HG03521 (cell line): ENCODE data around the gene TNIP3.
"Not testable (repeated sequence)": the region's sequence is repeated elsewhere in the genome, so short reads cannot be mapped to it uniquely, and the experiment has no call there.

ENCODE experiments used
- ATAC-seq: cut with Tn5 transposase; IDR thresholded peaks from one replicate; pipeline ENCODE4 v1.9.1; 2021; ENCODE audit warnings: mild to moderate bottlenecking, moderate library complexity; ENCODE audit not compliant: unreplicated experiment

Gene TNIP3

GRCh38 chr4:121180558-121180957 lies 16.4 kb upstream of the TNIP3 start:
- ATAC-seq, result no peak

DNA sequence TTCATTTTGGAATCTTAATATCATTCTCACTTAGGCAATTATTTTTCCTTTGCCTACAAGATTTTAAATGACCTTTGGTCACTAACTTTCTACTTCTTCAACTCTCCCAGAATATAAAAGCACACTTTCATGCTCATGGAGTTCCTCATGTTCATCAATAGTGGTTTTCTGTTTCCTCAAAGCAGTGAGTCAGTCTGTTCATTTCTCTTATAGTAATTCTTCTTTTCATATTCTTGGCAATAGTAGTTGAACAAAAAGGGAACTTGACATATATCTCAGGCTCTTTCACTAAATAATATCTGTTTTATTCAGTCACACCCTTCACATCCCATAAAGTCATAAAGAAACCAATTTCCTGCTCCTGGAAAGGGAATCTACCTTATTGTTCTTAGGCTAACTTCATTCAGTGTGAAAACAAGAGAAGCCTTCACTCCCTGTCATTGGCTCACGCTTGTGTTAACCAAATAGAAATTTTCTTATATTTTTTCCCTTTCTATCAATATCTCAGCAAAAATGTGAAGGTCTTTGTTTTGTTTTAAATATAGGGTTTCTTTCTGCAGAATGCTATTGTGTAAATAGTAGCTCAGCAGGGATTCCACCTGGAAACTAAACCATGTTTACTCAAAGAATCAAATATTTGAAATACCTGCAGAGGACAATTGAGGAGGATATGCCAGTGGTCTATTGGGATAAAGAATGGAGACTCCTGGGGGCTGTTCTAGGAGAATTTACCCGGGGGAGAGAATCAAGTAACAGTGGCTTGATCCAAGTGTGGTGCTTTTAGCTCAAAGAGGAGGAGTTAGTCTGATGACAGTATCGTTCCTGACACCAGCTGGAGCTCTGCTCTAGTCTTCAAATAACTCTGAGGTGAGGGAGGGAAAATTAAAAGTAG lies 13.4 kb upstream of the TNIP3 start:
- no peak for ATAC-seq

DNA sequence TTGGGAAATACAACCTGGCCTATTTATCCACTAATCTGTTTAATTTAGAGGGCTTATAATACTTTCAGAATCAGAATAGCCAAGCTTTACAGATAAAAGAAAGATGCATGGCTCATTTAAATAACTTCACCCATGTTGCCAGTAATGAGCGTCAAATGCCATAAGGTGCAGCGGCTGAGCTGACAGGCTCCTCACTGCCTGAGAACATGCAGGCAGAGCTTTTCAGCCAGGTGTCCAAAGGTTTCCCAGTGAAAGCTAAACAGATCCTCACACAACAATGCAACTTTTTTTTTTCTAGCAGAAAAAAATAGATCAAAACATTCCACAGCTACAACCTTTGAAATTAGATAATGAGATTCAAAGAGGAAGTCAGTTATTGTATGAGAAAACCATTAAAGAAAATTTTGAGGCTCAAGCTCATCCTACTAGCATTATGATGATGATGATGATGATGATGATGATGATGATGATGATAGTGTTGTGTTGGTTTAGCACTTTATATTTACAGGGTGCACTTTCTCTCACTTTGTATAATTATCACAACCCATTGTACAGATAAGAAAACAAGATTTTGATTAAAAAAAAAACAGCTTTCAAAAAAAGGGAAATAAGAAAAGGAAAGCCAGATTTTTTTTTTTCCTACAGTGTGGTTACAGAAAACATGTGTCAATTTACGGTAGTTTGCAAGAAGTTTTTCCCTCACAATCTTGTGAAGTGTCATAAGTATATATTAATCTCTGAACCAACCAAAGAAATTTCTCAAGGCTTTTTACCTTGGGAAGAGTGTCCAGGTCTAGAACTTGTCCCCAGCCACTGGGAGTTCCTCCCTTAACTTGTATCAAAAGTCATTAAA lies 12.2 kb upstream of the TNIP3 start:
- ATAC-seq, result no peak

DNA sequence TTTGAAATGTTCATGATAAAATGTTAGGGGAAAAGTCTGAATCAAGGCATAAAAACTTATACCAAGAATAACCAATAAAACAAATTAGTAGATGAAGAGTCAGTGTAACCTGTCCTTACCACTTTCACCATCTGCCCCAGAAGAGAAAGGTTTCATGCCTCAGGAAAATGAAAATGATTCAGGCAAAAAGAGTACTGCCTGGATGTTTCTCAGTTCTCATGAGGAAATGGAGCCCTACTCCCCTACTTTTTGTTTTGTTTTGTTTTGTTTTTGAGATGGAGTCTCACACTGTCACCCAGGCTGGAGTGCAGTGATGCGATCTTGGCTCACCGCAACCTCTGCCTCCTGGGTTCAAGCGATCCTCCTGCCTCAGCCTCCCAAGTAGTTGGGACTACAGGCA lies 7.4 kb upstream of the TNIP3 start:
- not testable (repeated sequence) for ATAC-seq

DNA sequence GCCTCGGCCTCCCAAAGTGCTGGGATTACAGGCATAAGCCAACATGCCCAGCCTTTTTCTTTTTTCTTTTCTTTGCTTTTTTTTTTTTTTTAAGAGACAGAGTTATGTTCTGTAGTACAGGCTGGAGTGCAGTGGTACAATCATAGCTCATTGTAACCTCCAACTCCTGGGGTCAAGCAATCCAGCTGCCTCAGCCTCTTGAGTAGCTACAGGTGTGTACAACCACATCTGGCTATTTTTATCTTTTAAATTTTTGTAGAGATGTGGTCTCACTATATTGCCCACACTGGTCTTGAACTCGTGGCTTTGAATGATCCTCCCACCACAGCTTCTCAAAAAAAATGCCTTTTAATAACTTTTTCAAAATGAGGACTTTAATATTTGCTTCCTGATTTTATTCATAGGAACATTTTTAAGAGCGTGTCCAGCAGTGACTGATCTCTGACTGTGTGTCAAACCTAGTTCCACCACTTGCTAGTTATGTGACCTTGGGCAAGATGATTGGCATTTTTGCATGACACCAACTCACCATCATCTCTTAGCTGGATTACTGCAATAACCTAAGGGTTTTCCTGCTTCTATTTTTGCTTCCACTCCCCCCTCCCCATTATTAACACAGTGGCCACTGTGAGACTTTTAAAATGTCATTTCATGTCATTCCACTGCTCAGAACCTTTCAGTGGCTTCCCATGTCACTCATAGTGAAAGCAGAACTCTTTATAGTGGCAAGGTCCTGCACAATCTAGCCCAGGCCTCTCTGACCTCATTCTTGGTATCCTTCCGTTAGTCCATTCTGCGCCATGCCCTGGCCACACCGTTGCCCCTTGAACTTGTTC lies 4.5 kb upstream of the TNIP3 start:
- ATAC-seq, result peak; percentile 89

- ATAC-seq, result no peak
Observed at GRCh38 chr4:121166976-121167375, 2.9 kb upstream of the TNIP3 start.

- ATAC-seq, result no peak
Observed at GRCh38 chr4:121165206-121165605, 1.1 kb upstream of the TNIP3 start.

DNA sequence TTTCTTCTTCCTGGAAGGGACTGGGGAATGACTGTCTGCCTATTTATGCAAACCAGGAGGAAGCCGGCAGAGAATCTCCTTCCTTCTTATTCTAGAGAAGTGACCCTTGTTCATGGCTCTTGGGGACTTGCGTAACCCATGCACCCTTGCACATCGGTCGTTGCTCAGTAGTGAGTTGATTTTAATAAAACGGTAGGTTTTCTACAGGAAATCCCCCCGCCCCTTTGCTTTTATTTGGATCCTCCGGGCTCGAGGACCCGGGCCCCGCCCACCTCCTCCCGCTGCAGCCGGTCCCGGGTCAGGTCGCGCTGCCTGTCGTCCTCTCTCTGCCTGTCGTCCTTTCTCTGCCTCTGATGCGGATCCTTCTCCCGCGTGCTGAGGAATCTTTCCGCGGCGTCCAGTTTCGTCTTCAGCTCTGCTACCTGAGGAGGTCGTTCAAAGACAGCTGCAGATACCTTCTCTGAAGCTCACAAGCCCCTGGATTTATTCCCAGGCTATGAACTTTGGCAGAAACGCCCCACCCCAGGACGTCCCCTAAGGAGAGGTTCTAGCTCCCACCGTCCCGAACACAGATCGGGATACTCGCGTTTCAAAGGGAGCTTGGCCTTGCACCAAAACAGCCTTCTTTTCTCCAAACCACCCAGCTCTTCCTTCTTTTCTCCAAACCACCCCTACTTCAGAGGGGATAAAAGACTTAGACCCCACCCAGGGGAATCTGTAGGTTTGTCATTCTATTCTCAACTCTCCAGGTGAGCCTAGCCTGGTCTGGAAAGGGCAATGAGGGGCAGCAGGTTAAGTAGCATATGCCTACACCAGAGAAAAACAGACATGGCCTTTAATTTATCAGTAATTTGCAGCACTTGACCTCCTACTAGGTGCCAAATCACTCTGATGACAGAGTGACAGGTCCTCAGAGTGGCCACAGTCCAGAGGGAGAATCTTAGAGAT lies 7.0 kb downstream of the TNIP3 start:
- no peak for ATAC-seq

GRCh38 chr4:121155893-121156292 lies 8.2 kb downstream of the TNIP3 start:
- ATAC-seq, result no peak

GRCh38 chr4:121154103-121154515 lies 10.0 kb downstream of the TNIP3 start:
- ATAC-seq, result no peak

- ATAC-seq, result no peak
Observed at GRCh38 chr4:121151942-121152341, 12.2 kb downstream of the TNIP3 start.

DNA sequence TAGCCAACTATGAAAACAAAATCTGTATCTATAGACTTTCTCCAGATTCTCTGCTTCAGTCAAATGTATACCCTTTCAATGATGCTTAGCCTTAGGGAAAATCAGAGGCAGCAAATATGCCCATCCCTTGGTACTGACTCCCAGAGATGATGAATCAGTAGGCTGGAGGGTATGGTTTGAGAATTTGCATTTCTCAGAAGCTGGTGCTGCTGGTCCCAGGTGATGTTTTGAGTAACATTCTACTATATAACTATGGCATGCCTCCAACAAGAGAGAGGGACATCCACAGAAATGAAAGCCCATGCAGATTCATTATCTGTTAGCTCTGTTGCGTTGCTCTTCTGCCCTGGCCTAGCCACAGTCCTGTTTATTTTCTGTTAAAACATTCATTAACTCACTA lies 13.6 kb downstream of the TNIP3 start:
- no peak for ATAC-seq

GRCh38 chr4:121150003-121150402 lies 14.1 kb downstream of the TNIP3 start:
- no peak for ATAC-seq

GRCh38 chr4:121148621-121149020 lies 15.5 kb downstream of the TNIP3 start:
- ATAC-seq, result no peak

- no peak for ATAC-seq
Observed at GRCh38 chr4:121148000-121148399, 16.1 kb downstream of the TNIP3 start.

DNA sequence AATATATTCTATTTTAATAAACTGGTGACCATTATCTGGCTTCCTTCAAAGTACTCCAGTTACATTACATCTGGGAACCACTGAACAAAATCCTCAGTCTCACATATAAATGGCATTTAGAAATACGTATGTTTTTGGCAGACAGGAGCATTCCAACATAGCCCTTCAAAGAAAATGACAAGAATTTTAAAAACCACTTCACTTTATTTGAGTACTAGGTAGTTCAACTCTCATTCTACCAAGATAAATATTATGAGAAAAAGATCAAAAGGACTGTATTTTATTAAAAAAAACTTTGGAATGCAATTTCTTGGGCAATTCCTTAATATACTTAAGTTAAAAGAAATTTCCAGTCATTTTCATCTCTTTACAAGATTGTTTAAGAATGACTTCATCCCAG lies 17.6 kb downstream of the TNIP3 start:
- no peak for ATAC-seq

GRCh38 chr4:121145430-121145829 lies 18.7 kb downstream of the TNIP3 start:
- ATAC-seq, result no peak

- no peak for ATAC-seq
Observed at GRCh38 chr4:121144021-121144420, 20.1 kb downstream of the TNIP3 start.

GRCh38 chr4:121143131-121143530 lies 21.0 kb downstream of the TNIP3 start:
- ATAC-seq, result no peak
